Measurements from ENCODE around the gene TEDDM1. TPM values are rescaled to one million over a fixed set of nuclear protein-coding genes. Genes with fewer than 3 reads are reported as not detected.

The TEDDM1 gene
- total RNA-seq, 1 donor from 2014 or later = not detected

GRCh38 chr1:182407724-182408123 is 7.3 kb upstream of the TEDDM1 start:
- ATAC-seq (peak; percentile 56), DNase-seq (ENCODE audit: low spot score) (no peak)

GRCh38 chr1:182406012-182406411 is 5.5 kb upstream of the TEDDM1 start:
- ATAC-seq (no peak), DNase-seq (ENCODE audit: low spot score) (no peak)

- DNase-seq (ENCODE audit: low spot score) (no peak), ATAC-seq (no peak)
Observed at GRCh38 chr1:182405578-182405977, 5.1 kb upstream of the TEDDM1 start.

GRCh38 chr1:182404781-182405180 is 4.3 kb upstream of the TEDDM1 start:
- no peak for ATAC-seq
- DNase-seq (ENCODE audit: low spot score) = no peak

- peak; percentile 30 for ATAC-seq
- no peak for DNase-seq (ENCODE audit: low spot score)
Observed at GRCh38 chr1:182397653-182398393, 2.6 kb downstream of the TEDDM1 start.

GRCh38 chr1:182395906-182396305 is 4.6 kb downstream of the TEDDM1 start:
- no peak for DNase-seq (ENCODE audit: low spot score)
- no peak for ATAC-seq

- DNase-seq (ENCODE audit: low spot score) = no peak
- no peak for ATAC-seq
Observed at GRCh38 chr1:182394055-182394775, 6.3 kb downstream of the TEDDM1 start.

GRCh38 chr1:182392050-182393028 is 8.1 kb downstream of the TEDDM1 start:
- no peak for DNase-seq (ENCODE audit: low spot score)

GRCh38 chr1:182391362-182392049 is 9.0 kb downstream of the TEDDM1 start, which contains the start of gene GLUL:
Gene GLUL (minus strand): TSS chr1:182391790. CDS start chr1:182388737, 3,053 bp downstream.
- ATAC-seq (peak; percentile 84), DNase-seq (ENCODE audit: low spot score) (peak; percentile 96)

More at GRCh38 chr1:182392050-182393028, 8.1 kb downstream of the TEDDM1 start:
- ATAC-seq = peak; percentile 24

GRCh38 chr1:182391028-182391361 is 9.5 kb downstream of the TEDDM1 start:
- peak; percentile 88 for DNase-seq (ENCODE audit: low spot score)
- ATAC-seq = peak; percentile 3

- DNase-seq (ENCODE audit: low spot score) (no peak), ATAC-seq (no peak)
Observed at GRCh38 chr1:182389619-182390047, 10.8 kb downstream of the TEDDM1 start.

GRCh38 chr1:182388392-182389134 is 11.9 kb downstream of the TEDDM1 start:
- DNase-seq (ENCODE audit: low spot score) (no peak), ATAC-seq (no peak)

GRCh38 chr1:182387566-182387965 is 12.9 kb downstream of the TEDDM1 start:
- ATAC-seq (no peak), DNase-seq (ENCODE audit: low spot score) (no peak)

GRCh38 chr1:182386980-182387379 is 13.5 kb downstream of the TEDDM1 start:
- DNase-seq (ENCODE audit: low spot score) = no peak
- ATAC-seq = no peak

- no peak for ATAC-seq
- DNase-seq (ENCODE audit: low spot score) = no peak
Observed at GRCh38 chr1:182385885-182386853, 14.3 kb downstream of the TEDDM1 start.

- ATAC-seq = no peak
- no peak for DNase-seq (ENCODE audit: low spot score)
Observed at GRCh38 chr1:182384387-182384960, 16.0 kb downstream of the TEDDM1 start.

GRCh38 chr1:182383934-182384333 is 16.5 kb downstream of the TEDDM1 start:
- DNase-seq (ENCODE audit: low spot score) (no peak), ATAC-seq (no peak)

GRCh38 chr1:182383037-182383661 is 17.3 kb downstream of the TEDDM1 start:
- no peak for ATAC-seq
- DNase-seq (ENCODE audit: low spot score) = no peak
